ENCODE results near the gene MED13L.

The MED13L gene

GRCh38 chr12:116159175-116159574 is 118.3 kb downstream of the MED13L start:
- H3K4me1 ChIP-seq (ENCODE audit: control insufficient read depth, insufficient read depth, low read length): peaks cover 53% of the 10 kb centered on the region
- H3K4me3 ChIP-seq (ENCODE audit: low read length): no peak overlapping the region
- H3K36me3 ChIP-seq (ENCODE audit: control insufficient read depth, insufficient read depth, low read length, severe bottlenecking): no peaks in the 10 kb centered on the region
- DNase-seq (ENCODE audit: low read depth): peak; percentile 96
- H3K9me3 ChIP-seq (ENCODE audit: control insufficient read depth, low read length): no peaks in the 10 kb centered on the region
- H3K27me3 ChIP-seq (replicated peaks; ENCODE audit: control insufficient read depth, insufficient read depth, low read length): no peaks in the 10 kb centered on the region
- no peak overlapping the region for H3K9ac ChIP-seq (ENCODE audit: low read length)

- DNase-seq (ENCODE audit: low read depth): no peak
- Histone ChIP-seq H3K27me3 (replicated peaks; ENCODE audit: control insufficient read depth, insufficient read depth, low read length) (no peaks in the 10 kb centered on the region), H3K36me3 (ENCODE audit: control insufficient read depth, insufficient read depth, low read length, severe bottlenecking) (no peaks in the 10 kb centered on the region), H3K4me1 (ENCODE audit: control insufficient read depth, insufficient read depth, low read length) (peaks cover 58% of the 10 kb centered on the region), H3K9ac (ENCODE audit: low read length) (no peak overlapping the region), H3K9me3 (ENCODE audit: control insufficient read depth, low read length) (no peaks in the 10 kb centered on the region), H3K4me3 (ENCODE audit: low read length) (no peak overlapping the region)
Measured at GRCh38 chr12:116157845-116158267, 119.6 kb downstream of the MED13L start.

GRCh38 chr12:116156614-116157013 is 120.9 kb downstream of the MED13L start:
- DNase-seq (ENCODE audit: low read depth): no peak
- no peak overlapping the region for H3K4me3 ChIP-seq (ENCODE audit: low read length)
- H3K4me1 ChIP-seq (ENCODE audit: control insufficient read depth, insufficient read depth, low read length): peaks cover 61% of the 10 kb centered on the region
- H3K27me3 ChIP-seq (replicated peaks; ENCODE audit: control insufficient read depth, insufficient read depth, low read length): no peaks in the 10 kb centered on the region
- H3K9ac ChIP-seq (ENCODE audit: low read length): no peak overlapping the region
- H3K36me3 ChIP-seq (ENCODE audit: control insufficient read depth, insufficient read depth, low read length, severe bottlenecking): no peaks in the 10 kb centered on the region
- H3K9me3 ChIP-seq (ENCODE audit: control insufficient read depth, low read length): no peaks in the 10 kb centered on the region

- Histone ChIP-seq H3K9ac (ENCODE audit: low read length) (no peak overlapping the region), H3K9me3 (ENCODE audit: control insufficient read depth, low read length) (no peaks in the 10 kb centered on the region), H3K4me3 (ENCODE audit: low read length) (no peak overlapping the region), H3K27me3 (replicated peaks; ENCODE audit: control insufficient read depth, insufficient read depth, low read length) (no peaks in the 10 kb centered on the region), H3K36me3 (ENCODE audit: control insufficient read depth, insufficient read depth, low read length, severe bottlenecking) (no peaks in the 10 kb centered on the region), H3K4me1 (ENCODE audit: control insufficient read depth, insufficient read depth, low read length) (peaks cover 55% of the 10 kb centered on the region)
- no peak for DNase-seq (ENCODE audit: low read depth)
Measured at GRCh38 chr12:116155383-116155782, 122.1 kb downstream of the MED13L start.

- Histone ChIP-seq H3K4me3 (ENCODE audit: low read length) (no peak overlapping the region), H3K36me3 (ENCODE audit: control insufficient read depth, insufficient read depth, low read length, severe bottlenecking) (no peaks in the 10 kb centered on the region), H3K27me3 (replicated peaks; ENCODE audit: control insufficient read depth, insufficient read depth, low read length) (no peaks in the 10 kb centered on the region), H3K9ac (ENCODE audit: low read length) (no peak overlapping the region), H3K9me3 (ENCODE audit: control insufficient read depth, low read length) (no peaks in the 10 kb centered on the region), H3K4me1 (ENCODE audit: control insufficient read depth, insufficient read depth, low read length) (peaks cover 54% of the 10 kb centered on the region)
- DNase-seq (ENCODE audit: low read depth): no peak
Measured at GRCh38 chr12:116153983-116154382, 123.5 kb downstream of the MED13L start.

- Histone ChIP-seq H3K36me3 (ENCODE audit: control insufficient read depth, insufficient read depth, low read length, severe bottlenecking) (no peaks in the 10 kb centered on the region), H3K4me3 (ENCODE audit: low read length) (no peak overlapping the region), H3K9me3 (ENCODE audit: control insufficient read depth, low read length) (no peaks in the 10 kb centered on the region), H3K9ac (ENCODE audit: low read length) (no peak overlapping the region), H3K4me1 (ENCODE audit: control insufficient read depth, insufficient read depth, low read length) (peaks cover 50% of the 10 kb centered on the region), H3K27me3 (replicated peaks; ENCODE audit: control insufficient read depth, insufficient read depth, low read length) (no peaks in the 10 kb centered on the region)
- no peak for DNase-seq (ENCODE audit: low read depth)
Measured at GRCh38 chr12:116153113-116153512, 124.4 kb downstream of the MED13L start.

- H3K9ac ChIP-seq (ENCODE audit: low read length): no peak overlapping the region
- H3K4me3 ChIP-seq (ENCODE audit: low read length): no peak overlapping the region
- no peaks in the 10 kb centered on the region for H3K9me3 ChIP-seq (ENCODE audit: control insufficient read depth, low read length)
- no peaks in the 10 kb centered on the region for H3K27me3 ChIP-seq (replicated peaks; ENCODE audit: control insufficient read depth, insufficient read depth, low read length)
- H3K4me1 ChIP-seq (ENCODE audit: control insufficient read depth, insufficient read depth, low read length): peaks cover 48% of the 10 kb centered on the region
- DNase-seq (ENCODE audit: low read depth): peak; percentile 95
- H3K36me3 ChIP-seq (ENCODE audit: control insufficient read depth, insufficient read depth, low read length, severe bottlenecking): no peaks in the 10 kb centered on the region
Measured at GRCh38 chr12:116152268-116152667, 125.2 kb downstream of the MED13L start.

- no peak overlapping the region for H3K9ac ChIP-seq (ENCODE audit: low read length)
- no peak for DNase-seq (ENCODE audit: low read depth)
- no peaks in the 10 kb centered on the region for H3K9me3 ChIP-seq (ENCODE audit: control insufficient read depth, low read length)
- H3K4me1 ChIP-seq (ENCODE audit: control insufficient read depth, insufficient read depth, low read length): peaks cover 48% of the 10 kb centered on the region
- H3K4me3 ChIP-seq (ENCODE audit: low read length): no peak overlapping the region
- no peaks in the 10 kb centered on the region for H3K36me3 ChIP-seq (ENCODE audit: control insufficient read depth, insufficient read depth, low read length, severe bottlenecking)
- no peaks in the 10 kb centered on the region for H3K27me3 ChIP-seq (replicated peaks; ENCODE audit: control insufficient read depth, insufficient read depth, low read length)
Measured at GRCh38 chr12:116150452-116150851, 127.0 kb downstream of the MED13L start.

GRCh38 chr12:116150001-116150400 is 127.5 kb downstream of the MED13L start:
- Histone ChIP-seq H3K36me3 (ENCODE audit: control insufficient read depth, insufficient read depth, low read length, severe bottlenecking) (no peaks in the 10 kb centered on the region), H3K4me3 (ENCODE audit: low read length) (no peak overlapping the region), H3K9ac (ENCODE audit: low read length) (no peak overlapping the region), H3K4me1 (ENCODE audit: control insufficient read depth, insufficient read depth, low read length) (peaks cover 49% of the 10 kb centered on the region), H3K27me3 (replicated peaks; ENCODE audit: control insufficient read depth, insufficient read depth, low read length) (no peaks in the 10 kb centered on the region), H3K9me3 (ENCODE audit: control insufficient read depth, low read length) (no peaks in the 10 kb centered on the region)
- no peak for DNase-seq (ENCODE audit: low read depth)

GRCh38 chr12:116148844-116149243 is 128.6 kb downstream of the MED13L start:
- H3K27me3 ChIP-seq (replicated peaks; ENCODE audit: control insufficient read depth, insufficient read depth, low read length): no peaks in the 10 kb centered on the region
- no peak overlapping the region for H3K9ac ChIP-seq (ENCODE audit: low read length)
- no peak for DNase-seq (ENCODE audit: low read depth)
- H3K4me1 ChIP-seq (ENCODE audit: control insufficient read depth, insufficient read depth, low read length): peaks cover 56% of the 10 kb centered on the region
- H3K36me3 ChIP-seq (ENCODE audit: control insufficient read depth, insufficient read depth, low read length, severe bottlenecking): no peaks in the 10 kb centered on the region
- no peaks in the 10 kb centered on the region for H3K9me3 ChIP-seq (ENCODE audit: control insufficient read depth, low read length)
- no peak overlapping the region for H3K4me3 ChIP-seq (ENCODE audit: low read length)

GRCh38 chr12:116146386-116146785 is 131.1 kb downstream of the MED13L start:
- H3K9me3 ChIP-seq (ENCODE audit: control insufficient read depth, low read length): no peaks in the 10 kb centered on the region
- no peaks in the 10 kb centered on the region for H3K27me3 ChIP-seq (replicated peaks; ENCODE audit: control insufficient read depth, insufficient read depth, low read length)
- no peak for DNase-seq (ENCODE audit: low read depth)
- H3K36me3 ChIP-seq (ENCODE audit: control insufficient read depth, insufficient read depth, low read length, severe bottlenecking): no peaks in the 10 kb centered on the region
- H3K9ac ChIP-seq (ENCODE audit: low read length): no peak overlapping the region
- H3K4me3 ChIP-seq (ENCODE audit: low read length): no peak overlapping the region
- peaks cover 58% of the 10 kb centered on the region for H3K4me1 ChIP-seq (ENCODE audit: control insufficient read depth, insufficient read depth, low read length)

- H3K4me3 ChIP-seq (ENCODE audit: low read length): no peak overlapping the region
- H3K9ac ChIP-seq (ENCODE audit: low read length): no peak overlapping the region
- H3K4me1 ChIP-seq (ENCODE audit: control insufficient read depth, insufficient read depth, low read length): peaks cover 61% of the 10 kb centered on the region
- DNase-seq (ENCODE audit: low read depth): no peak
- H3K9me3 ChIP-seq (ENCODE audit: control insufficient read depth, low read length): no peaks in the 10 kb centered on the region
- H3K36me3 ChIP-seq (ENCODE audit: control insufficient read depth, insufficient read depth, low read length, severe bottlenecking): no peaks in the 10 kb centered on the region
- no peaks in the 10 kb centered on the region for H3K27me3 ChIP-seq (replicated peaks; ENCODE audit: control insufficient read depth, insufficient read depth, low read length)
Measured at GRCh38 chr12:116145451-116145850, 132.0 kb downstream of the MED13L start.

Data from adipocyte (in vitro differentiated cells).